PC-9 (cell line): Measurements from ENCODE around the gene PRKCB.

Source experiments
- EZH2 ChIP-seq: fragments of 200-600 bp; sonication (generic); IDR thresholded peaks from 2 replicates; pipeline ENCODE4 v1.8.0; 2017; ENCODE audit warnings: antibody characterized with exemption, low read depth
- TF ChIP-seq, protein P1 (sequence below): fragments of 200-600 bp; sonication (generic); conservative IDR thresholded peaks from 2 replicates; pipeline ENCODE4 v1.6.1; 2017; ENCODE audit warnings: mixed run types, antibody characterized with exemption, mild to moderate bottlenecking, moderate library complexity

DNA sequence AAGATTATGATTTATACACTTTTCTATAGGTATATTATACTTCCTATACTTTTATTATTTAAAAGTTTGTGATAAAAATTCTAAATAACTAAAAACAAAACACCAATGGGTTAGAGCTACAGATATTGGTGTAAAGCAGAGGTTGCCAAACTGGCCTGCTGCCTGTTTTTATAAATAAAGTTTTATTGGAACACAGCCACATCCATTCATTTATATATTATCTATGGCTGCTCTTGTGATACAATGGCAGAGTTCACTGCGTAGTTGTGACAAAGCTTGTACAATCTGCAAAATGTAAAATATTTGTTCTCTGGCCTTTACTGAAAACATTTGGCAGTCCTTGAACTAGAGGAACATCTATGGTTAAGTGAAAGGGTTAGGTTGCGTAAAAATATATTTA is 208.7 kb downstream of the PRKCB start:
- TF ChIP-seq, protein P1, sequence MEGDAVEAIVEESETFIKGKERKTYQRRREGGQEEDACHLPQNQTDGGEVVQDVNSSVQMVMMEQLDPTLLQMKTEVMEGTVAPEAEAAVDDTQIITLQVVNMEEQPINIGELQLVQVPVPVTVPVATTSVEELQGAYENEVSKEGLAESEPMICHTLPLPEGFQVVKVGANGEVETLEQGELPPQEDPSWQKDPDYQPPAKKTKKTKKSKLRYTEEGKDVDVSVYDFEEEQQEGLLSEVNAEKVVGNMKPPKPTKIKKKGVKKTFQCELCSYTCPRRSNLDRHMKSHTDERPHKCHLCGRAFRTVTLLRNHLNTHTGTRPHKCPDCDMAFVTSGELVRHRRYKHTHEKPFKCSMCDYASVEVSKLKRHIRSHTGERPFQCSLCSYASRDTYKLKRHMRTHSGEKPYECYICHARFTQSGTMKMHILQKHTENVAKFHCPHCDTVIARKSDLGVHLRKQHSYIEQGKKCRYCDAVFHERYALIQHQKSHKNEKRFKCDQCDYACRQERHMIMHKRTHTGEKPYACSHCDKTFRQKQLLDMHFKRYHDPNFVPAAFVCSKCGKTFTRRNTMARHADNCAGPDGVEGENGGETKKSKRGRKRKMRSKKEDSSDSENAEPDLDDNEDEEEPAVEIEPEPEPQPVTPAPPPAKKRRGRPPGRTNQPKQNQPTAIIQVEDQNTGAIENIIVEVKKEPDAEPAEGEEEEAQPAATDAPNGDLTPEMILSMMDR = no peak
- TF ChIP-seq EZH2 = no peak
